HG02571 (cell line): ENCODE measurements around the gene CEP76.

Experiments used
- ATAC-seq: cut with Tn5 transposase; IDR thresholded peaks from one replicate; pipeline ENCODE4 v1.9.1; 2021; ENCODE audit warnings: mild to moderate bottlenecking, moderate library complexity; ENCODE audit not compliant: unreplicated experiment

The CEP76 gene

GRCh38 chr18:12703664-12704063, 1.1 kb upstream of the CEP76 start:
- no peak for ATAC-seq

GRCh38 chr18:12703096-12703567, 609 bp upstream of the CEP76 start:
- peak; percentile 33 for ATAC-seq

- ATAC-seq = no peak
Observed at GRCh38 chr18:12701161-12701560, 1.4 kb downstream of the CEP76 start.

- no peak for ATAC-seq
Observed at GRCh38 chr18:12699747-12700146, 2.8 kb downstream of the CEP76 start.

- no peak for ATAC-seq
Observed at GRCh38 chr18:12694032-12694431, 8.5 kb downstream of the CEP76 start.

GRCh38 chr18:12692206-12692605, 10.3 kb downstream of the CEP76 start:
- ATAC-seq = no peak

- ATAC-seq = no peak
Observed at GRCh38 chr18:12689256-12689850, 13.2 kb downstream of the CEP76 start.

GRCh38 chr18:12686100-12686499, 16.4 kb downstream of the CEP76 start:
- no peak for ATAC-seq

GRCh38 chr18:12679183-12679786, 23.2 kb downstream of the CEP76 start:
- no peak for ATAC-seq

- no peak for ATAC-seq
Observed at GRCh38 chr18:12668041-12668440, 34.5 kb downstream of the CEP76 start.

- no peak for ATAC-seq
Observed at GRCh38 chr18:12659904-12660605, 42.5 kb downstream of the CEP76 start.

GRCh38 chr18:12658426-12659138, 43.9 kb downstream of the CEP76 start:
- ATAC-seq = peak; percentile 19

- peak; percentile 76 for ATAC-seq
Observed at GRCh38 chr18:12657684-12658425, 44.7 kb downstream of the CEP76 start, which contains the start of gene SPIRE1. Gene SPIRE1, minus strand, starts transcription at chr18:12658107. Its CDS starts 241 bp downstream, at chr18:12657866.

GRCh38 chr18:12656938-12657683, 45.4 kb downstream of the CEP76 start:
- ATAC-seq = peak; percentile 43

- no peak for ATAC-seq
Observed at GRCh38 chr18:12656605-12656937, 46.0 kb downstream of the CEP76 start.

GRCh38 chr18:12654971-12655370, 47.6 kb downstream of the CEP76 start:
- no peak for ATAC-seq

GRCh38 chr18:12652861-12653401, 49.6 kb downstream of the CEP76 start:
- ATAC-seq = no peak

GRCh38 chr18:12651651-12652050, 50.9 kb downstream of the CEP76 start:
- no peak for ATAC-seq

GRCh38 chr18:12647773-12648172, 54.8 kb downstream of the CEP76 start:
- no peak for ATAC-seq

GRCh38 chr18:12645751-12646203, 56.7 kb downstream of the CEP76 start:
- no peak for ATAC-seq
